Measurements from ENCODE around the gene CHKB. TPM values are rescaled to one million over a fixed set of nuclear protein-coding genes. Genes with fewer than 3 reads are reported as not detected.

CHKB gene
- total and polyA plus RNA-seq, 2 of the 4 experiments (the other 2 are of a cell fraction): 8.1 to 36.9 TPM

- Histone ChIP-seq H3K4ac (ENCODE audit: low read depth, low read length) (no peak overlapping the region), H3K14ac (replicated peaks; ENCODE audit: low read depth, low read length) (no peak overlapping the region), H3K27me3 (ENCODE audit: control insufficient read depth, insufficient read depth, low read length) (peaks cover 71% of the 10 kb centered on the region), H2BK20ac (ENCODE audit: low read depth, low read length) (no peak overlapping the region), H2AK5ac (ENCODE audit: low read depth, low read length) (no peak overlapping the region), H3K4me1 (ENCODE audit: control insufficient read depth, insufficient read depth, low read length) (no peaks in the 10 kb centered on the region), H3K9me3 (ENCODE audit: control insufficient read depth, insufficient read depth, low read length) (no peaks in the 10 kb centered on the region), H4K20me1 (ENCODE audit: insufficient read depth, low read length) (no peaks in the 10 kb centered on the region; the same call in 1 of the 2 replicates), H3K9me1 (ENCODE audit: insufficient read depth, low read length) (no peaks in the 10 kb centered on the region), H3K4me2 (ENCODE audit: low read depth, low read length) (no peak overlapping the region), H4K5ac (ENCODE audit: low read depth, low read length) (no peak overlapping the region), H4K8ac (ENCODE audit: low read depth in 2 of 2, low read length in 2 of 2) (no peak overlapping the region), H3K4me3 (ENCODE audit: insufficient read depth, low read depth, low read length) (no peak overlapping the region), H3K23ac (ENCODE audit: low read depth, low read length) (no peak overlapping the region; the same call in 1 of the 2 replicates), H3K36me3 (ENCODE audit: control insufficient read depth, insufficient read depth, low read length) (no peaks in the 10 kb centered on the region), H3K79me1 (ENCODE audit: low read depth in 1 of 2, low read length in 2 of 2) (no peaks in the 10 kb centered on the region), H2BK5ac (ENCODE audit: low read depth, low read length, poor library complexity, severe bottlenecking) (no peak overlapping the region), H3K9ac (ENCODE audit: low read depth, low read length) (no peak overlapping the region), H2AK9ac (replicated peaks; ENCODE audit: low read depth, low read length, poor library complexity) (no peak overlapping the region), H2BK15ac (ENCODE audit: low read depth, low read length) (no peak overlapping the region), H3K18ac (ENCODE audit: low read depth, low read length) (no peak overlapping the region), H2BK120ac (ENCODE audit: low read depth, low read length) (no peak overlapping the region), H2AFZ (replicated peaks; ENCODE audit: low read length, poor library complexity) (no peak overlapping the region), H3K56ac (ENCODE audit: extremely low read depth, insufficient read depth, low read length) (no peak overlapping the region), H4K91ac (ENCODE audit: insufficient read depth, low read depth, low read length) (no peak overlapping the region), H3K27ac (ENCODE audit: insufficient read depth, low read length) (no peak overlapping the region)
- ATAC-seq (ENCODE audit: low read depth) (no peak), DNase-seq (no peak)
- intact Hi-C loops (cut with micrococcal nuclease): no loop called here
- BruUV-seq (replicated peaks): no TSS peak
- ChIA-PET CTCF (no interaction called here), POLR2A (ENCODE audit: unreplicated experiment) (no interaction called here)
- TF ChIP-seq RCOR1 (IDR thresholded peaks at IDR 0.05; ENCODE audit: insufficient replicate concordance, low read length): no peak
- no peak for TF ChIP-seq BHLHE40 (IDR thresholded peaks at IDR 0.05; ENCODE audit: low read depth, low read length)
- TF ChIP-seq, protein P1, sequence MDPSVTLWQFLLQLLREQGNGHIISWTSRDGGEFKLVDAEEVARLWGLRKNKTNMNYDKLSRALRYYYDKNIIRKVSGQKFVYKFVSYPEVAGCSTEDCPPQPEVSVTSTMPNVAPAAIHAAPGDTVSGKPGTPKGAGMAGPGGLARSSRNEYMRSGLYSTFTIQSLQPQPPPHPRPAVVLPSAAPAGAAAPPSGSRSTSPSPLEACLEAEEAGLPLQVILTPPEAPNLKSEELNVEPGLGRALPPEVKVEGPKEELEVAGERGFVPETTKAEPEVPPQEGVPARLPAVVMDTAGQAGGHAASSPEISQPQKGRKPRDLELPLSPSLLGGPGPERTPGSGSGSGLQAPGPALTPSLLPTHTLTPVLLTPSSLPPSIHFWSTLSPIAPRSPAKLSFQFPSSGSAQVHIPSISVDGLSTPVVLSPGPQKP (IDR thresholded peaks at IDR 0.05; ENCODE audit: borderline replicate concordance, low read depth, low read length): no peak
- TF ChIP-seq MAZ (IDR thresholded peaks at IDR 0.05; ENCODE audit: borderline replicate concordance, low read depth, low read length): no peak
- no peak for TF ChIP-seq RAD21 (IDR thresholded peaks at IDR 0.05; ENCODE audit: low read length)
- no peak for TF ChIP-seq NFE2L2 (IDR thresholded peaks at IDR 0.05; ENCODE audit: low read depth, low read length)
- TF ChIP-seq MAFK (IDR thresholded peaks at IDR 0.05; ENCODE audit: low read depth, low read length): no peak
- TF ChIP-seq SMC3 (IDR thresholded peaks at IDR 0.05; ENCODE audit: low read depth, low read length): no peak
- no peak for TF ChIP-seq USF2 (IDR thresholded peaks at IDR 0.05; ENCODE audit: low read depth, low read length)
- no peak for TF ChIP-seq CHD1 (IDR thresholded peaks at IDR 0.05; ENCODE audit: low read depth, low read length)
- TF ChIP-seq MXI1 (IDR thresholded peaks at IDR 0.05; ENCODE audit: borderline replicate concordance, low read depth, low read length): no peak
- TF ChIP-seq FOS (IDR thresholded peaks at IDR 0.05; ENCODE audit: low read depth, low read length): no peak
- no peak for TF ChIP-seq POLR2A (IDR thresholded peaks at IDR 0.05; ENCODE audit: low read depth, low read length)
- TF ChIP-seq CTCF (conservative IDR thresholded peaks at IDR 0.05; ENCODE audit: low read depth, low read length): no peak
- no peak for TF ChIP-seq RFX5 (IDR thresholded peaks at IDR 0.05; ENCODE audit: low read depth, low read length)
- dilution Hi-C loops (cut with HindIII; ENCODE audit: low sequenced_read_pairs, unreplicated experiment): no loop called here
- in situ Hi-C loops (cut with MboI; ENCODE audit: low sequenced_read_pairs): no loop called here
- no CpG with 5 or more reads among the region's 10 CpGs for WGBS, 2 experiments (ENCODE audit: extremely low coverage in 2 of 2, insufficient read length in 1 of 2)
Measured at GRCh38 chr22:50608996-50609395, 26.3 kb upstream of the CHKB start.
